Measurements from ENCODE around the gene ZFC3H1. TPM values are rescaled to one million over a fixed set of nuclear protein-coding genes. Genes with fewer than 3 reads are reported as not detected.

The ZFC3H1 gene
- polyA plus RNA-seq, 1 donor (not counting 4 experiments of a cell fraction or from before 2014, with no cell fraction given) = 56.3 TPM

- TF ChIP-seq CTCF (optimal IDR thresholded peaks at IDR 0.05 in 1 of 3, IDR thresholded peaks at IDR 0.05 in 1 of 3, conservative IDR thresholded peaks at IDR 0.05 in 1 of 3; ENCODE audit: extremely low read depth in 1 of 3, insufficient read depth in 2 of 3, low read length in 3 of 3) (no peak), EZH2 (IDR thresholded peaks at IDR 0.05; ENCODE audit: low read length) (no peak)
- H3K36me3 ChIP-seq (ENCODE audit: control insufficient read depth in 2 of 2, extremely low read depth in 1 of 2, insufficient read depth in 2 of 2, low read length in 2 of 2) = no peaks in the 10 kb centered on the region
- H3K27ac ChIP-seq (ENCODE audit: control insufficient read depth, insufficient read depth, low read length) = no peak overlapping the region
- H3K79me2 ChIP-seq (ENCODE audit: control insufficient read depth, insufficient read depth, low read length) = peaks cover under 1% of the 10 kb centered on the region
- no peak overlapping the region for H2AFZ ChIP-seq (ENCODE audit: control insufficient read depth, low read length)
- FAIRE-seq (no peak), DNase-seq (ENCODE audit: low read depth, low spot score) (no peak)
- H3K27me3 ChIP-seq (ENCODE audit: control insufficient read depth, extremely low read depth, insufficient read depth, low read length) = no peaks in the 10 kb centered on the region
- H3K4me2 ChIP-seq (ENCODE audit: control insufficient read depth, extremely low read depth, insufficient read depth, low read depth, low read length) = no peak overlapping the region
- H4K20me1 ChIP-seq (ENCODE audit: control insufficient read depth, extremely low read depth, insufficient read depth, low read length) = no peaks in the 10 kb centered on the region
- dilution Hi-C loops (cut with MboI; ENCODE audit: extremely low pct_ligation_motif_present, low sequenced_read_pairs) = no loop called here
- H3K4me1 ChIP-seq (ENCODE audit: control insufficient read depth, extremely low read depth, insufficient read depth, low read length) = no peaks in the 10 kb centered on the region
- H3K9me1 ChIP-seq (ENCODE audit: control insufficient read depth, extremely low read depth, insufficient read depth, low read length) = no peaks in the 10 kb centered on the region
- no peak overlapping the region for H3K4me3 ChIP-seq (ENCODE audit: control insufficient read depth in 2 of 3, extremely low read depth in 1 of 3, insufficient read depth in 2 of 3, low read depth in 1 of 3, low read length in 3 of 3)
- H3K9ac ChIP-seq (ENCODE audit: control insufficient read depth, extremely low read depth, insufficient read depth, low read length) = no peak overlapping the region
- no peaks in the 10 kb centered on the region for H3K9me3 ChIP-seq (ENCODE audit: control insufficient read depth, low read depth, low read length)
Observed at GRCh38 chr12:71671311-71671710, 7.7 kb upstream of the ZFC3H1 start.

GRCh38 chr12:71666259-71666658 is 2.6 kb upstream of the ZFC3H1 start:
- H3K79me2 ChIP-seq (ENCODE audit: control insufficient read depth, insufficient read depth, low read length) = peaks cover 41% of the 10 kb centered on the region
- TF ChIP-seq EZH2 (IDR thresholded peaks at IDR 0.05; ENCODE audit: low read length) (no peak), CTCF (optimal IDR thresholded peaks at IDR 0.05 in 1 of 3, IDR thresholded peaks at IDR 0.05 in 1 of 3, conservative IDR thresholded peaks at IDR 0.05 in 1 of 3; ENCODE audit: extremely low read depth in 1 of 3, insufficient read depth in 2 of 3, low read length in 3 of 3) (no peak)
- H3K4me1 ChIP-seq (ENCODE audit: control insufficient read depth, extremely low read depth, insufficient read depth, low read length) = peaks cover 9% of the 10 kb centered on the region
- H3K9ac ChIP-seq (ENCODE audit: control insufficient read depth, extremely low read depth, insufficient read depth, low read length) = no peak overlapping the region
- no peak for FAIRE-seq
- H4K20me1 ChIP-seq (ENCODE audit: control insufficient read depth, extremely low read depth, insufficient read depth, low read length) = peaks cover 9% of the 10 kb centered on the region
- no peaks in the 10 kb centered on the region for H3K9me3 ChIP-seq (ENCODE audit: control insufficient read depth, low read depth, low read length)
- no peak overlapping the region for H3K4me3 ChIP-seq (ENCODE audit: control insufficient read depth in 2 of 3, extremely low read depth in 1 of 3, insufficient read depth in 2 of 3, low read depth in 1 of 3, low read length in 3 of 3)
- no peak overlapping the region for H2AFZ ChIP-seq (ENCODE audit: control insufficient read depth, low read length)
- H3K27ac ChIP-seq (ENCODE audit: control insufficient read depth, insufficient read depth, low read length) = no peak overlapping the region
- no peak overlapping the region for H3K4me2 ChIP-seq (ENCODE audit: control insufficient read depth, extremely low read depth, insufficient read depth, low read depth, low read length)
- dilution Hi-C loops (cut with MboI; ENCODE audit: extremely low pct_ligation_motif_present, low sequenced_read_pairs) = no loop called here
- H3K9me1 ChIP-seq (ENCODE audit: control insufficient read depth, extremely low read depth, insufficient read depth, low read length) = no peaks in the 10 kb centered on the region
- no peaks in the 10 kb centered on the region for H3K36me3 ChIP-seq (ENCODE audit: control insufficient read depth in 2 of 2, extremely low read depth in 1 of 2, insufficient read depth in 2 of 2, low read length in 2 of 2)
- no peak for DNase-seq (ENCODE audit: low read depth, low spot score)
- H3K27me3 ChIP-seq (ENCODE audit: control insufficient read depth, extremely low read depth, insufficient read depth, low read length) = no peaks in the 10 kb centered on the region

Measured in keratinocyte (primary cell).